AG04450 (cell line): ENCODE results near the gene DOCK4. TPM values are rescaled to one million over a fixed set of nuclear protein-coding genes. Genes with fewer than 3 reads are reported as not detected.

ENCODE experiments used
- CTCF ChIA-PET: fragments of 300-600, 350-600 bp; formaldehyde crosslinking; extraction: SDS; loops from one replicate; lab custom pipeline; 2022; ENCODE audit warnings: antibody characterized with exemption, inconsistent platforms; lab: Charles Lee
- POLR2A ChIA-PET: fragments of 350-600 bp; formaldehyde crosslinking; extraction: SDS; loops from one replicate; lab custom pipeline; 2021; ENCODE audit warnings: antibody characterized with exemption, inconsistent platforms; lab: Yijun Ruan, JAX
- DNase-seq: peaks from one replicate; pipeline ENCODE4 v3.0.0-alpha.2; 2011; ENCODE audit warnings: low read depth, low spot score
- H3K27ac ChIP-seq: one replicate; pipeline ENCODE4 v1.5.1; 2012; ENCODE audit warnings: low read depth, low read length, control low read depth
- H3K27me3 ChIP-seq: one replicate; pipeline ENCODE4 v1.6.0; 2012; ENCODE audit warnings: low read length; ENCODE audit not compliant: control insufficient read depth, insufficient read depth
- H3K4me3 ChIP-seq: 2 replicates; pipeline ENCODE4 v1.5.1; 2011; ENCODE audit warnings: mild to moderate bottlenecking, low read depth, low read length, control low read depth
- H3K9me3 ChIP-seq: 2 replicates; pipeline ENCODE4 v1.5.1; 2012; ENCODE audit warnings: low read length; ENCODE audit not compliant: control insufficient read depth, insufficient read depth
- CTCF ChIP-seq: IDR thresholded peaks from 2 replicates; pipeline ENCODE4 v1.5.1; 2011; ENCODE audit warnings: low read depth, low read length, control low read depth, inconsistent platforms
- polyA minus RNA-seq: library from RNA; depleted of rRNA, polyadenylated mRNA; stranded (reverse); fragments of >200 nt; gene quantifications from 2 replicates; pipeline ENCODE4 v1.2.3, GENCODE V29; 2011; rRNA and poly(A)+ RNA removed
- polyA plus RNA-seq: library from polyadenylated mRNA; depleted of rRNA; stranded (reverse); fragments of >200 nt; gene quantifications from 2 replicates; pipeline ENCODE4 v1.2.3, GENCODE V29; 2011; rRNA removed

Gene DOCK4
- polyA plus RNA-seq, result 9.9 and 12.6 TPM in 2 replicates
- polyA minus RNA-seq, result 29.1 and 45.0 TPM in 2 replicates

GRCh38 chr7:112206238-112206990 is at the start of gene DOCK4, which contains the start of gene ZNF277:
TSS of gene DOCK4 (minus strand) at chr7:112206399. CDS start at chr7:112206138, 261 bp downstream.
TSS of gene ZNF277 (plus strand) at chr7:112206695. CDS start at chr7:112206717, 22 bp downstream.
- Histone ChIP-seq H3K4me3 (peak within 1 kb of the TSS; percentile 96), H3K27ac (peak within 1 kb of the TSS; percentile 77), H3K9me3 (no peaks in the 10 kb centered on the region; the same call in 1 of the 2 replicates), H3K27me3 (no peaks in the 10 kb centered on the region)
- no peak; the same call in 1 of the 2 replicates for TF ChIP-seq CTCF
- POLR2A ChIA-PET, result interaction anchor here (0.6 to 3.2 kb wide), 8 partner anchors 50 to 449 kb away, joined by 3 to 18 read pairs (median 3); partner anchors contain the start of gene IFRD1
- DNase-seq, result peak; percentile 97
- CTCF ChIA-PET, result interaction anchor here (0.6 to 1.2 kb wide), 4 partner anchors 126 to 444 kb away, joined by 3 to 5 read pairs (median 4); no protein-coding TSS in a partner anchor

GRCh38 chr7:112255388-112255720 is 49.2 kb upstream of the DOCK4 start:
- no peaks in the 10 kb centered on the region for H3K27me3 ChIP-seq
- no peak overlapping the region for H3K27ac ChIP-seq
- TF ChIP-seq CTCF, result no peak
- no peak overlapping the region for H3K4me3 ChIP-seq
- POLR2A ChIA-PET, result no interaction called here
- no peaks in the 10 kb centered on the region for H3K9me3 ChIP-seq
- CTCF ChIA-PET, result no interaction called here
- DNase-seq, result no peak

GRCh38 chr7:112254709-112255387 is 48.6 kb upstream of the DOCK4 start:
- Histone ChIP-seq H3K4me3 (no peak overlapping the region), H3K27me3 (no peaks in the 10 kb centered on the region), H3K27ac (no peak overlapping the region), H3K9me3 (no peaks in the 10 kb centered on the region)
- CTCF ChIA-PET, result no interaction called here
- no peak for DNase-seq
- TF ChIP-seq CTCF, result no peak
- POLR2A ChIA-PET, result no interaction called here

- TF ChIP-seq CTCF, result no peak
- CTCF ChIA-PET, result no interaction called here
These were observed 48.0 kb upstream of the DOCK4 start for GRCh38 chr7:112254156-112254555.

GRCh38 chr7:112252691-112253090 is 46.5 kb upstream of the DOCK4 start:
- no peak overlapping the region for H3K27ac ChIP-seq
- no peak for DNase-seq
- TF ChIP-seq CTCF, result no peak

More at GRCh38 chr7:112254156-112254555, 48.0 kb upstream of the DOCK4 start:
- H3K27me3 ChIP-seq, result no peaks in the 10 kb centered on the region
- H3K27ac ChIP-seq, result no peak overlapping the region
- H3K9me3 ChIP-seq, result no peaks in the 10 kb centered on the region
- POLR2A ChIA-PET, result no interaction called here
- DNase-seq, result no peak
- no peak overlapping the region for H3K4me3 ChIP-seq

More at GRCh38 chr7:112252691-112253090, 46.5 kb upstream of the DOCK4 start:
- no peaks in the 10 kb centered on the region for H3K9me3 ChIP-seq
- H3K27me3 ChIP-seq, result no peaks in the 10 kb centered on the region
- H3K4me3 ChIP-seq, result no peak overlapping the region
- CTCF ChIA-PET, result no interaction called here
- POLR2A ChIA-PET, result no interaction called here
